ENCODE data around the gene AFG1L.
A peak's percentile ranks its signal among the peaks of the same experiment; 100 is the strongest.

Gene AFG1L

DNA sequence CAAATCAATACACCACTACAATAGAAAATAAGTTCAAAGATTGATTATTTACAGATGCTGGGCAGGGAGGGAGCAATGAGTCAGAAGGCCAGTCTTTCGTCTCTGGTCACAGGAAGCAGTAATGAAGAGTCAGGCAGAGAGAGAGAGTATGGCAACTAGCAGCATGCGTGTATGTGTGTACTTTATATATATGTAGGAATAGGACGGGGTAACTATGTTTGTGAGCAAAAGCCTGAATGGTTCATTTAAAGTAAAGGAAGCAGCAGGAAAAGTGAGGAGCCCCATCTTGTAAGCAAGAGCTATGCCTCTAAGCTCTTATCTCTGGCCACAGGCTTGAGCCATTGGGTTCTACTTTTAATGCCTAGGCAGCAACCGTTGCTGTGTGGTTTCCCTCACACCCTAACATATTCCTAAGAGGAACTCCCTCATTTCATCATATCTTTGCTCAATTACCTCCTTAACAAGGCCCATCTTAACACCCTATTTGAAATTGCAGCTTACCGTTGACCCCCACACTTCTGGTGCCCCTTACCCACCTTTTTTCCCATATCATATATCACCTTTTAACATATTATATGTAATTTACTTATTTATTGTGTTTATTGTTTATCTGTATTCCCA is 66.6 kb downstream of the AFG1L start:
- H3K27ac ChIP-seq (replicated peaks): peak overlapping the region; percentile 90
- H3K4me3 ChIP-seq (replicated peaks; ENCODE audit: insufficient read depth, low read length): no peak overlapping the region
- no peaks in the 10 kb centered on the region for H3K27me3 ChIP-seq (ENCODE audit: insufficient read depth, poor library complexity, severe bottlenecking)
- DNase-seq (ENCODE audit: low read depth in 1 of 2, low spot score in 1 of 2): peak; percentile 81 to 91
- peak; percentile 23 for TF ChIP-seq REST (IDR thresholded peaks at IDR 0.05; ENCODE audit: insufficient replicate concordance, low read depth)
- TF ChIP-seq GABPA (IDR thresholded peaks at IDR 0.05; ENCODE audit: low read depth): no peak
- no peak for TF ChIP-seq CTCF (IDR thresholded peaks at IDR 0.05; ENCODE audit: insufficient read depth, low read length)
- TF ChIP-seq POLR2AphosphoS5 (IDR thresholded peaks at IDR 0.05; ENCODE audit: low read depth): peak; percentile 81
- TF ChIP-seq SPI1 (IDR thresholded peaks at IDR 0.05; ENCODE audit: borderline replicate concordance, low read depth): peak; percentile 91

DNA sequence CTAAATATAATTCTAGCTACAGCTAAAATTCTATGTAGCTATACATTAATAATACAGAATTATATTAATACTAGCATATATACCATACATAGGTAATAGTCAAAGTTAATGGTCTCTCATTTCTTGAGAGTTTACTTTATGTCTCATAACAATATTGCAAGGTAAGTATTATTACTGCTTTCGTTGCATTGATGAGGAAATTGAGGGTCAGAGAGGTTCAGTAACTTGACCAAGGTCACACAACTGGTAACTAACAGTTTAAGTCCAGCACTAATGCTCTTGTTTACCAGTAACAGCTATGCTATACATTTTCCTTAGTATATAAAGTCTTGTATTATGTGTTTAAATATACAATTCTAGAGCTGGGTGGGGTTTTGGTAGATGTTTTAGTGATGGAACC is 67.6 kb downstream of the AFG1L start:
- DNase-seq (ENCODE audit: low read depth in 1 of 2, low spot score in 1 of 2): no peak
- Histone ChIP-seq H3K4me3 (replicated peaks; ENCODE audit: insufficient read depth, low read length) (no peak overlapping the region), H3K27me3 (ENCODE audit: insufficient read depth, poor library complexity, severe bottlenecking) (no peaks in the 10 kb centered on the region), H3K27ac (replicated peaks) (peak overlapping the region; percentile 90)
- TF ChIP-seq REST (IDR thresholded peaks at IDR 0.05; ENCODE audit: insufficient replicate concordance, low read depth) (no peak), CTCF (IDR thresholded peaks at IDR 0.05; ENCODE audit: insufficient read depth, low read length) (no peak), GABPA (IDR thresholded peaks at IDR 0.05; ENCODE audit: low read depth) (no peak), POLR2AphosphoS5 (IDR thresholded peaks at IDR 0.05; ENCODE audit: low read depth) (no peak), SPI1 (IDR thresholded peaks at IDR 0.05; ENCODE audit: borderline replicate concordance, low read depth) (no peak)

GRCh38 chr6:108363113-108363512 is 68.3 kb downstream of the AFG1L start:
- Histone ChIP-seq H3K27ac (replicated peaks) (no peak overlapping the region), H3K27me3 (ENCODE audit: insufficient read depth, poor library complexity, severe bottlenecking) (no peaks in the 10 kb centered on the region), H3K4me3 (replicated peaks; ENCODE audit: insufficient read depth, low read length) (no peak overlapping the region)
- no peak for TF ChIP-seq SPI1 (IDR thresholded peaks at IDR 0.05; ENCODE audit: borderline replicate concordance, low read depth)
- TF ChIP-seq POLR2AphosphoS5 (IDR thresholded peaks at IDR 0.05; ENCODE audit: low read depth): no peak
- no peak for TF ChIP-seq GABPA (IDR thresholded peaks at IDR 0.05; ENCODE audit: low read depth)
- TF ChIP-seq CTCF (IDR thresholded peaks at IDR 0.05; ENCODE audit: insufficient read depth, low read length): no peak
- no peak for DNase-seq (ENCODE audit: low read depth in 1 of 2, low spot score in 1 of 2)

GRCh38 chr6:108363889-108364313 is 69.0 kb downstream of the AFG1L start:
- Histone ChIP-seq H3K27me3 (ENCODE audit: insufficient read depth, poor library complexity, severe bottlenecking) (no peaks in the 10 kb centered on the region), H3K27ac (replicated peaks) (no peak overlapping the region; the same call in 1 of the 2 replicates), H3K4me3 (replicated peaks; ENCODE audit: insufficient read depth, low read length) (no peak overlapping the region)
- no peak for DNase-seq (ENCODE audit: low read depth in 1 of 2, low spot score in 1 of 2)
- TF ChIP-seq GABPA (IDR thresholded peaks at IDR 0.05; ENCODE audit: low read depth): no peak

All from HL-60 (cell line).